ENCODE results near the gene AP2B1. TPM values are rescaled to one million over a fixed set of nuclear protein-coding genes. Genes with fewer than 3 reads are reported as not detected.

AP2B1 gene
- total and polyA plus RNA-seq, 2 experiments from 2014 or later = 76.1 to 87.0 TPM

GRCh38 chr17:35645923-35646322 lies 58.8 kb downstream of the AP2B1 start:
- Histone ChIP-seq H3K27ac (no peak overlapping the region), H3K4me3 (no peak overlapping the region), H3K9me2 (replicated peaks; ENCODE audit: insufficient read depth) (no peaks in the 10 kb centered on the region), H3K36me3 (replicated peaks; ENCODE audit: insufficient read depth, low read depth) (no peaks in the 10 kb centered on the region), H2AFZ (no peak overlapping the region), H4K20me1 (ENCODE audit: insufficient read depth, poor library complexity, severe bottlenecking) (no peaks in the 10 kb centered on the region), H3K9me3 (ENCODE audit: low read depth) (no peaks in the 10 kb centered on the region), H3K4me1 (ENCODE audit: insufficient read depth) (no peaks in the 10 kb centered on the region), H3K27me3 (no peaks in the 10 kb centered on the region), H3K4me2 (no peak overlapping the region), H3K79me2 (no peaks in the 10 kb centered on the region)
- no peak for DNase-seq (ENCODE audit: low spot score)
- WGBS (ENCODE audit: low lambda C conversion rate, missing lambda C conversion rate) = 47% methylated on average over 2 of the region's 2 CpGs
- TF ChIP-seq EZH2phosphoT487 (IDR thresholded peaks at IDR 0.05; ENCODE audit: low read depth, severe bottlenecking, unreplicated experiment) (no peak), EZH2 (IDR thresholded peaks at IDR 0.05; ENCODE audit: borderline replicate concordance) (no peak), CTCF (IDR thresholded peaks at IDR 0.05; ENCODE audit: poor library complexity) (no peak)

GRCh38 chr17:35651467-35651866 lies 64.3 kb downstream of the AP2B1 start:
- 97% methylated on average over 1 of the region's 1 CpG for WGBS (ENCODE audit: low lambda C conversion rate, missing lambda C conversion rate)
- Histone ChIP-seq H3K9me3 (ENCODE audit: low read depth) (no peaks in the 10 kb centered on the region), H3K27ac (no peak overlapping the region), H3K79me2 (no peaks in the 10 kb centered on the region), H4K20me1 (ENCODE audit: insufficient read depth, poor library complexity, severe bottlenecking) (no peaks in the 10 kb centered on the region), H2AFZ (no peak overlapping the region), H3K9me2 (replicated peaks; ENCODE audit: insufficient read depth) (no peaks in the 10 kb centered on the region), H3K36me3 (replicated peaks; ENCODE audit: insufficient read depth, low read depth) (no peaks in the 10 kb centered on the region), H3K4me3 (no peak overlapping the region), H3K4me1 (ENCODE audit: insufficient read depth) (no peaks in the 10 kb centered on the region), H3K27me3 (no peaks in the 10 kb centered on the region), H3K4me2 (no peak overlapping the region)
- TF ChIP-seq EZH2phosphoT487 (IDR thresholded peaks at IDR 0.05; ENCODE audit: low read depth, severe bottlenecking, unreplicated experiment) (no peak), EZH2 (IDR thresholded peaks at IDR 0.05; ENCODE audit: borderline replicate concordance) (no peak)
- no peak for DNase-seq (ENCODE audit: low spot score)

GRCh38 chr17:35653619-35654361 lies 66.7 kb downstream of the AP2B1 start:
- H3K4me2 ChIP-seq = no peak overlapping the region
- no peak overlapping the region for H3K4me3 ChIP-seq
- no peaks in the 10 kb centered on the region for H4K20me1 ChIP-seq (ENCODE audit: insufficient read depth, poor library complexity, severe bottlenecking)
- TF ChIP-seq CTCF (IDR thresholded peaks at IDR 0.05; ENCODE audit: poor library complexity) = no peak
- H3K27me3 ChIP-seq = no peaks in the 10 kb centered on the region
- no peaks in the 10 kb centered on the region for H3K9me3 ChIP-seq (ENCODE audit: low read depth)
- H3K79me2 ChIP-seq = no peaks in the 10 kb centered on the region
- H3K4me1 ChIP-seq (ENCODE audit: insufficient read depth) = no peaks in the 10 kb centered on the region
- 96% methylated on average over 12 of the region's 12 CpGs for WGBS (ENCODE audit: low lambda C conversion rate, missing lambda C conversion rate)
- no peak overlapping the region for H3K27ac ChIP-seq
- DNase-seq (ENCODE audit: low spot score) = no peak
- H3K36me3 ChIP-seq (replicated peaks; ENCODE audit: insufficient read depth, low read depth) = no peaks in the 10 kb centered on the region
- H2AFZ ChIP-seq = no peak overlapping the region
- H3K9me2 ChIP-seq (replicated peaks; ENCODE audit: insufficient read depth) = no peaks in the 10 kb centered on the region

GRCh38 chr17:35655303-35655702 lies 68.2 kb downstream of the AP2B1 start:
- no peaks in the 10 kb centered on the region for H3K9me2 ChIP-seq (replicated peaks; ENCODE audit: insufficient read depth)
- H3K79me2 ChIP-seq = no peaks in the 10 kb centered on the region
- H3K27me3 ChIP-seq = no peaks in the 10 kb centered on the region
- H3K4me2 ChIP-seq = no peak overlapping the region
- DNase-seq (ENCODE audit: low spot score) = no peak
- H3K4me3 ChIP-seq = no peak overlapping the region
- H3K4me1 ChIP-seq (ENCODE audit: insufficient read depth) = no peaks in the 10 kb centered on the region
- no peak overlapping the region for H3K27ac ChIP-seq
- no peak overlapping the region for H2AFZ ChIP-seq
- H4K20me1 ChIP-seq (ENCODE audit: insufficient read depth, poor library complexity, severe bottlenecking) = no peaks in the 10 kb centered on the region
- 97% methylated on average over 1 of the region's 1 CpG for WGBS (ENCODE audit: low lambda C conversion rate, missing lambda C conversion rate)
- no peaks in the 10 kb centered on the region for H3K36me3 ChIP-seq (replicated peaks; ENCODE audit: insufficient read depth, low read depth)
- H3K9me3 ChIP-seq (ENCODE audit: low read depth) = no peaks in the 10 kb centered on the region
- TF ChIP-seq CTCF (IDR thresholded peaks at IDR 0.05; ENCODE audit: poor library complexity) (no peak), EZH2phosphoT487 (IDR thresholded peaks at IDR 0.05; ENCODE audit: low read depth, severe bottlenecking, unreplicated experiment) (no peak), EZH2 (IDR thresholded peaks at IDR 0.05; ENCODE audit: borderline replicate concordance) (no peak)
